Activated CD4-positive, CD25-positive, alpha-beta regulatory T cell (primary cell): ENCODE data around the gene GOLIM4.
"Not testable (repeated sequence)": the region's sequence is repeated elsewhere in the genome, so short reads cannot be mapped to it uniquely, and the experiment has no call there.

Source experiments
- DNase-seq, 4 experiments: peaks; one replicate each; lab custom pipeline; 2025; lab: John Stamatoyannopoulos, UW

GOLIM4 gene

GRCh38 chr3:168072323-168072650, 23.4 kb downstream of the GOLIM4 start:
- no peak for DNase-seq

DNA sequence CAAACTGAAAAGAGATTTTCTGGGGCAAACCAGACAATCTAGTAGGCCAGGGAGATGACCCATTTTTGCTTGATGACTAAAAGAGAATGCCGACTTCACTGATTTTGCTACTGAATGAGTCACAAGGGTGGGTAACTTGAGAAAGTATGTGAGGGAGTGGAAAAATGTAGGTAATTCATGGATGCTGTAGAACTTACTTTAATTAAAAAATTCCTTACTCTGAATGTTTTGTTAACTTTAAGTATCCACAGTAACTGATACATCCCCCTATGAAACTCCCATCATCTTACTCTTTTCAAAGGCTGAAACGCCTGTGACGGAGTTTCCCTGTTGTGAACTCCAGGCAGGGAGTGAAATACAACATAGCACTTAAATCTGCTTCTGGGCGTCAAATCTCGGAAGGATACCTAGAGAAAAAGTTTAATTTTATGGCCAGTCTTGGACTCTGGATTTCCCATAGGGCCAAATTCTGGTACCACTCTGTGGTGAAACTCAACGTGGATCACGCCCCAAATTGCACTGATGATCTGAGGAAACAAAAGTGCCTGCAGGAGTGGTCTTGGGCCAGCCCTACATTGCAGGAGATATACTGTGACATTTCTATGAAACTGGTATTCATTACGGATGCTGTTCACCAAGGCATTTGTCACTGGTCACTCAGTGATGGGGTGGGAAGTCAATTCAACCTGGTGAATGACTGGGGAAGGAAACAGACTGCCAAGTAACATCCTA, 24.0 kb downstream of the GOLIM4 start:
- DNase-seq: no peak

DNA sequence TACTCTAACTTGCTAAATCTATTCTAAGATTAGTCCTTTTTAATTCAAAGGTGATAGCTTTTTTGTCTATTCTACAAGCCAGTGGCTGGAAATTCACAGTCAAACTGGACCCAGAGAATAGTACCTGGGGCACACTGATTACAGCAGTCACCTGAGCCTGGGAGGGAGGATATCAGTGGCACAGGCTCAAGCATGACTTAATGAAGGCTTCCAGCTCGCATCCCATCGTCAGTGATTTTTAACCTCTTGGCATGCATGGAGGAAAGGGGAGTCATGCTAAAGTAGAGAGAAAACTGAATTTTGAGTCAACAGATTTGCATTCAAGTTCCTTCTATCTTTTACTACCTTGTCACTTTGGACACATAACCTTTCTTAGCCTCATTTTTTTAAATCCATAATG, 24.8 kb downstream of the GOLIM4 start:
- no peak for DNase-seq

- DNase-seq: no peak
Observed at GRCh38 chr3:168068346-168068745, 27.4 kb downstream of the GOLIM4 start.

- DNase-seq: no peak
Observed at GRCh38 chr3:168066882-168067281, 28.8 kb downstream of the GOLIM4 start.

GRCh38 chr3:168065569-168065968, 30.2 kb downstream of the GOLIM4 start:
- no peak for DNase-seq

- no peak for DNase-seq
Observed at GRCh38 chr3:168063122-168063521, 32.6 kb downstream of the GOLIM4 start.

- DNase-seq: no peak
Observed at GRCh38 chr3:168062679-168063078, 33.0 kb downstream of the GOLIM4 start.

DNA sequence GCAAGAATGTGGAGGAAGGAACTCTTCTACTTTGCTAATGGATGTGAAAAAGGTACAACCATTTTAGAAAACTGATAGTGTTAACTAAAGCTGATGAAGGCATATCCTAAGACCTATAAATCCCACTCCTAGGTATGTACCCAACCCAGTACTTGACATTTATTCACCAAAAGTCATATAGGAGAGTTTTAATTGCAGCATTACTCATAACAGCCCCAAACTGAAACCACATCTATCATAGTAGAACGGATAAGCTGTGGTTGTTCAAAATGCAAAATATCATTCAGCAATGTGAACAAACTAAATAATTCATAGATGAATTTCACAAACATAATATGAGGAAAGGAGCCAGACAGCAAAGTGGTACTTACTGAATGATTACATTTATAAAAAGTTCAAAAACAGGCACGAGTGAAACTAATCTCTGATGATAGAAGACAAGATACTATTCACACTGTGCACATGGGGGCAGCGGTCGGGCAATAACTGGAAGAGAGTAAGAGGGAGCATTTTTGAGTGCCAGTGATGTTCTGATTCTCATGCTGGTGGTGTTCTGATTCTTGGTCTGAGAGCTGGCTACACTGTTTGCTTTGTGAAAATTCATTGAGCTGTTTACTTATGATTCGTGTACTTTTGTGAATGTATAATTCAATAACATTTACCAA, 34.3 kb downstream of the GOLIM4 start:
- DNase-seq: no peak

- no peak for DNase-seq
Observed at GRCh38 chr3:168060317-168060716, 35.4 kb downstream of the GOLIM4 start.

- DNase-seq: no peak
Observed at GRCh38 chr3:168058481-168058880, 37.2 kb downstream of the GOLIM4 start.

DNA sequence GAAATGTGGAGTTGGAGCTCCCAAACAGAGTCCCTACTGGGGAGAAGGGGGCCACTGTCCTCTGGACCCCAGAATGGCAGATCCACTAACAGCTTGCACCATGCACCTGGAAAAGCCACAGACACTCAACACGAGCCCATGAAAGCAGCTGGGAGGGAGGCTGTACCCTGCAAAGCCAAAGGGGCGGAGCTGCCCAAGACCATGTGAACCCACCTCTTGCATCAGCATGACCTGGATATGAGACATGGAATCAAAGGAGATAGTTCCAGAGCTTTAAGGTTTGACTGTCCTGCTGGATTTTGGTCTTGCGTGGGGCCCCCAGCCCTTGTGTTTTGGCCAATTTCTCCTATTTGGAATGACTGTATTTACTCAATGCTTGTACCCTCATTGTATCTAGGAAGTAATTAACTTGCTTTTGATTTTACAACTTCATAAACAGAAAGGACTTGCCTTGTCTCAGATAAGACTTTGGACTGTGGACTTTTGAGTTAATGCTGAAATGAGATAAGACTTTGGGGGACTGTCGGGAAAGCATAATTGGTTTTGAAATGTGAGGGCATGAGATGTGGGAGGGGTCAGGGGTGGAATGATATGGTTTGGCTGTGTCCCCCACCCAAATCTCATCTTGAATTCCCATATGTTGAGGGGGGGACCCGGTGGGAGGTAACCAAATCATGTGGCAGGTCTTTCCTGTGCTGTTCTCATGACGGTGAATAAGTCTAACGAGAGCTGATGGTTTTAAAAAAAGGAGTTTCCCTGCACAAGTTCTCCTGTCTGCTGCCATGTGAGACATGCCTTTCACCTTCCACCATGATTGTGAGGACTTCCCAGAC, 39.1 kb downstream of the GOLIM4 start:
- not testable (repeated sequence) for DNase-seq

DNA sequence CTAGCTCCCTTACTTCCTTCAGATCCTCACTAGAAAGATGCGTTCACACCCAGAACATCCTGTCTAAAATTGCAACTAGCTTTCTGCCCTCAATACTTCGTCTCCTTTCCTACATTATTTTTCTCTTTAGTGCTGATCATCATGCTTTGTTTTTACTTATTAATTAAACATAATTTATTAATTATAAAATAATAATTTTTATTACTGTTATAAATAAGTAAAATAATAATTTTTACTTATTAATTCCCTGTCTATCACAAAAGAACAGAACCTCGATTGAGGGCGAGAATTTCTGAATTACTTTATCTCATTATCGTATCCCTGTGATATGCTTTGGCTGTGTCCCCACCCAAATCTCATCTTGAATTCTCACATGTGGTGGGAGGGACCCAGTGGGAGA, 41.3 kb downstream of the GOLIM4 start:
- no peak for DNase-seq

DNA sequence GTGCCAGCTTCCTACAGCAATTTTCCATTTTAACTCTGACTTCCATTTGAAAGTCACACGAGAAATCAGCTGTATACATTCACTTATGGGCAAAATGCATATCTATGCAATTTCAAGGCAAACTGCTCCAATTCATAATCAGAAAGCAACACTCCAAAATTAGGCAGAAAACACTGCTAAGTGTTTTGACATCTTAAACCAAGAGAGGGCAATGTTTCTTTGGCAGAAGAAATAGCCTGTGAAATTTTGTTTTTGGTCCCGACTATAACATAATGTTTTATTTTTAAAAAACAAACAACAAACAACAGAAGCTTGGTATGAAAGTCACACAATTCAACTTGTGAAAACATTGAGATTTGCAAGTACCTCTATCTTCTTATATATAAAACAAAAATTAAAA, 42.6 kb downstream of the GOLIM4 start:
- DNase-seq: no peak

GRCh38 chr3:168052515-168052914, 43.2 kb downstream of the GOLIM4 start:
- DNase-seq: no peak

DNA sequence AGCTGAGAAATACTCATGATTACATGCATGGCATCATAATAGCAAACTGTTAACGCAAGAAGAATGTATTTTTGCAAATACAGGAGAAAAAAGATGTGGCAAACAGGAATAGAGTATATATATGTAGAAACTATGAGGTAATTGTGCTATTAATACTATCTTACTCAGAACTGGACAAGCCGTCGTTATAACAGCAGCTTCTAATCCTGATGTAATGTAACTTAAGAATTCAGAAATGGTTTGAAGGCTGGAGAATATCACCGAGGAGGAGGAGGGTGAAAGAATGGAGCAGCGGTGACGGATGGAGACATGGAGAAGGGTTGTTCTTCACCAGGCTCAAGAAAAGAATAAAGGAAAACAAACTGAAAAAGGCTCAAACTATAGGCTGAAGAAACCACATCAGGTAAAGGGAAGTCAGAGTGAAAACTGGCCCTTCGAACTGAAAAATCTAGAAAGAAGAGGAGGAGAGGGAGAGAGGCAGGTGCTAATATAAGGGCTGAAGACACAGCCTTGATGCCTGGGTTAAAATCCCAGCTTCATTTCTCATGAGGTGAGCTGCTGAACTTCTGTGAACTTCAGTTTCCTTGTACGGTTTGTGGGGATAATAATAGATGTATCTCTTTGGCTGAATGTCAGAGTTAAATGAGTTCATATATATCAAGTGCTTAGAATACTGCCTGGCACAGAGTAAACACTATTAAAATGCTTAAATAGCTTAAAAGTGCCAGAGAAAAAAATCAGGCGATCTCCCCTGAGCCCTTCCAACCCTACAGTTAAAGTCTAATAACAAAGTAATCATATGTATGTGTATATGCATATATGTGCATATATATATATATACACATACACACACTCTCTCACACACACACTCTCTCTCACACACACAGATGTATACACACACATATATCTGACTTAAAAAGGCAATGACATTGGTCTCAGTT, 43.9 kb downstream of the GOLIM4 start:
- DNase-seq: no peak

DNA sequence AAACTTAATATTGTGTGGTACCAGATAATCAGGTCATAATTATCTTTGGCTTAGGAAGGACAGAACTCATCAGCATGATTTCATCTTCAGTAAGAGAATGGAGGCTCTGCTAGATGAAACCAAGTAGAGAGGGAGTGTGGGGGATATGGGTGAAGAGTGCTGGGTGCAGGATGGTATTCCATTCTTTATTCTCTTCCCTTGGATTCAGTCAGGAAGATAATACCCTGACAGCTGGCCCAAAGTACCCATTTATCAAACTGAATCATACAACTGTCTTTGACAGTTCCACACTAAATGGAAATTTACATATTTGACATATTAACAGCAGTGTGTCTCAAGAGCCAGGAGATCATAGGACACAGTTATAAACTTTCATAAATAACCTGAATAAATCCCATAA, 44.7 kb downstream of the GOLIM4 start:
- no peak for DNase-seq

GRCh38 chr3:168049367-168049974, 46.3 kb downstream of the GOLIM4 start:
- no peak for DNase-seq

DNA sequence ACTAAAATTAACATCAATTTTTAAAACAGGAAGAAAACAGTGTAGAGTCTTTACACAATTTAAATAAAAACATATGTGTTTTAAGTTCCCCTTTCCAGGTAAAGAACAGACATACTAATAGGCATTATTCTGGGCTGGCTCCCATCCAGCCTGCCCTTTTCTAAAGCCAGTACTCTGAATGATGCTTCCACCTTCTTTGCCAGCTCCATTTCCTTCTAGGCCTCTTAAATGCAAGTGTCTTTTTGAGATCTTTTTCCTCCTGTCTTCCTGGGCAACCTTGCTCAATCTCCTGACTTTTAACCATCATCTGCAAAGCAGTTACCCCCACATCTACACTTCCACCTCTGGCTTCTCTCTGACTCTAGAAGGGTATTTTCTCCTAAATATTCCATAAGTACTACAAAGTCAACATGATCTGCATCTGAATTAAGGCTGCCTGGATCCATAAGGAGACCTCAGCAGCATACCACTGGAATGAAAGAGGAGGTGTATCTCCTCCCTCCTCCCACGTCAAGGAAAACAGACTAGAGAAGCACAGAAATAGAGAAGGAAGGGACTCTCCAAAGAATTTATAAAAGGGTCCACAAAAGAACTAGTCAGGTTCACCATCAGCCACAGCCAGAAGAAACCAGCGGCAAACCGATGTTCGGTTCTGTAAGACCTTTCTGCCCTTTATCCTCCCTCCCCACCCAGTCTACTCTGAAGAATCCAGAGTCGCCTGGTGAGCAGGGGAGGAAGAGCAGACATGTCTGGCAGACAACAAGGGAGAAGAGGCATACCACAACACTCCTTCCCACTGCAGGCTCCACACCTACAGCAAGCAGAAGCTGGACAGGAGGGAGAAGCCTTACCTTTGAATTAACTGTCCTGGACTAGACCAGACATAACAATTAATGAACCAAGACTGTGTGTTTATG, 47.1 kb downstream of the GOLIM4 start:
- DNase-seq: no peak

DNA sequence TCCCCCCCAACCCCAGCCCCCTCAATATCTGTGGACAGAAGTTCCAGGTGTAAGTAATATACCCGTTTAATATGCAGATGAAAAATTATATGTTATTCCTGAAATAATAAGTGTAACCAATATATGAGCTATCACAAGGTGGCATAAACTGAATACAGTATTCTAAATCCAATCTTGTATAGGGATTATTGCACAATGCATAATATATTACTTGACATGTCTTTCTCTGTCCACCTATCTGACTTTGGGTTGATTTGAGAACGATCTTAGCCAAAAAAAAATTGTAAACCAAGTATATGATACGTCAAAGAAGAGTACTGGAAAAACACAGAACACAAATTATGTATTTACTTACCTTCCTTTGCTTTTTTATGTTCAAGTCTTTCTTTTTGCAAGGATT, 47.8 kb downstream of the GOLIM4 start:
- no peak for DNase-seq
